GM21390 (cell line): ENCODE data around the gene MCRIP2.

Experiments used
- ATAC-seq: cut with Tn5 transposase; IDR thresholded peaks from one replicate; pipeline ENCODE4 v1.9.1; 2021; ENCODE audit not compliant: unreplicated experiment

The MCRIP2 gene

DNA sequence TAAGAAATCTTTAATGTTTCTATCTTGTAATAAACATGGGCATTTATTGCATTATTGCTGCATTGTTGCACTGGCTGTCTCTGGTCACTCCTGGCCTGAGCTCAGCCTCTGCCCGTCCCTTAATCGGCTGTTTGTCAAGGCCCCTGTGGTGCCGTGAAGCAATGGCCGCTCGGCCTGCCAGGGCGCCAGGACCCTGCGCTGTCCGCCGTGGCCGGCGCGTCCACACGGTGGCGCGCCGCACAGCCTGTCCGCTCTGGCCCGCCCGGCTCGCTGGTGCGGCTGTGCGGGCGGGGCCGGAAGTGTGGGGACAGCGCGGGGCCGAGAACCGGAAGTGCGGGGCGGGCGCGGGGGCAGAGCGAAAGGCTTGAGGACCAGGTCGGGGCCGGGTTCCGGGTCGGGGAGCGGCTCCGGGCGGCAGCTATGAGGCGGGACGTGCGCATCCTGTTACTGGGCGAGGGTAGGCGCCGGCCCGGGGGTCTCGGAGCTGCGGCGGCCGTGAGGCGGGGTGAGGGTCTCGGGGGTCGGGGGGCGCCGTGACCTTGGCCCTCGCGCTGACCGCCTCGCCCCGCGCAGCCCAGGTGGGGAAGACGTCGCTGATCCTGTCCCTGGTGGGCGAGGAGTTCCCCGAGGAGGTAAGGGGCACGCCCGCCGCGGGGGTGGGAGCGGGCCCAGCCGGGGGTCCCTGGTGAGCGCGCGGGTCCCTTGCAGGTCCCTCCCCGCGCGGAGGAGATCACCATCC is 26.3 kb downstream of the MCRIP2 start, which contains the start of gene RHOT2:
Gene RHOT2, plus strand, starts transcription at position 353 of the 739 bp plus-strand sequence. Its CDS starts 68 bp downstream, at position 421.
- peak; percentile 82 for ATAC-seq

DNA sequence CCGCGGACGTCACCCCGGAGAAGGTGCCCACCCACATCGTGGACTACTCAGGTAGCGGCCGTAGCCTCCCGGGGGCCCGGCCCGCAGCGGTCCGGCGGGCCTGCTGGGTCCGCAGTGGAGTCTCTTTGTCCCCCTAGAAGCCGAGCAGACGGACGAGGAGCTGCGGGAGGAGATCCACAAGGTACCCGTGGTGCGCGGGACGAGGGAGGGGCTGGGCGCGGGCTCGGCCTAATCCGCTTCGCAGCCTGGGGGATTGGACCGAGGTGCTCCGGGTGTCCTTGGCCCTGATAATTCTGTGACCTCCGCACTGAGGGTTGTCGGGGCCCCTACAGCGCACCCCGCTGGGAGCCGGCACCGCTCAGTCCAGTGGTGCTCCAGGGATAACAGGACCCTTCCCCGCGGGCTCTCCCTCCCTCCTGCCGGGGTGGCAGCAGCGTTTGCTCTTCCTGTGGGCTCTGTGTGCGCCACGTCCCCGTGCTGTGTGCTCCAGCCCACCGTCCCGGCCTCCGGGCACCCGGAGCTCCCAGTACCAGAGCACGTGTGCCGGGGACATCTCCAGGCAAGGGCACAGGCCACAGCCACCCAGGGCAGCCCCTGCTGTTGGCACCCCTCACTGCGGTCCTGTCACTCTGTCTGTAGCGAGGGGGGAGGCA is 27.0 kb downstream of the MCRIP2 start:
- no peak for ATAC-seq

- ATAC-seq: no peak
Observed at GRCh38 chr16:669666-670065, 28.0 kb downstream of the MCRIP2 start.

GRCh38 chr16:670485-671352 is 29.1 kb downstream of the MCRIP2 start:
- ATAC-seq: no peak

DNA sequence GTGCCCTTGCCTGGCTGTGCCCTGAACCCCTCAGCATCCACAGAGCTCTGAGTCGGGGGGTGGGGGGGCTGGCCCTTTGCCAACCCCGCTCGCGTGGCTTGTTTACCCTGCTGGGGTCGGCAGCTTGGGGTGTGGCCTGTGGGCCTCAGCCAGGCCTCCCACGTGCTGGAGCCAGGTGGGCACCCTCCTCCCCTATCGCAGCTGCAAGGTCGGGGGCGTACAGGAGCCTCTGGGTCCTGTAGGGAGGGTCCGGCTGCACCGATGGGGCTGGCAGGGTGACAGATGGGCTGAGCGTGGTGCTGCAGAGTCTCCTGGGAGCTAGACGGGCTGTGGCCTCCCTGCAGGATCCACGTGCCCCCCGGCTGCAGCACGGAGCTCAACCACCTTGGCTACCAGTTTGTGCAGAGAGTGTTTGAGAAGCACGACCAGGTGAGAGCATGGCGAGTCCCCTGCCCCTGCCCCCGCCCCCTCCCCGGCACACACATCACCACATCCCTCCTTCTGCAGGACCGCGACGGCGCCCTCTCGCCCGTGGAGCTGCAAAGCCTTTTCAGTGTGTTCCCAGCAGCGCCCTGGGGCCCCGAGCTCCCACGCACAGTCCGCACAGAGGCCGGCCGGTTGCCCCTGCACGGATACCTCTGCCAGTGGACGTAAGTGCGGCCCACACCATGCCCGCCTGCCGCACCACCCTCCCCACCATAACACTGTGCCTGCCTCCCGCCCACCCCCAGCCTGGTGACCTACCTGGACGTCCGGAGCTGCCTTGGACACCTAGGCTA is 29.9 kb downstream of the MCRIP2 start:
- ATAC-seq: no peak

DNA sequence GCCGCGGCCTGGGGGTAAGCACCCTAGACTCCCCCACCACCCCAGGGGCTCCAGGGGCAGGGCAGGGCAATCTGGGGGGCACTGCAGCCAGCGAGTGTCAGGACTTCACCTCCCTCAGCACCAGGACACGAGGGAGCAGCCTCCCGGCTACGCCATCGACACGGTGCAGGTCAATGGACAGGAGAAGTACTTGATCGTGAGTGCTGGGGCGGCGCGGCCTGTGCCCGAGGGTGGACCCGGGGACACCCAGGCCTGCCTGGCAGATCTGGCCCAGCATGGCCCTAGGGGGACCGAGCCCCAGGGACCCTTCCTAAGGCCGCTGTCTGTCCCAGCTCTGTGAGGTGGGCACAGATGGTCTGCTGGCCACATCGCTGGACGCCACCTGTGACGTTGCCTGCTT is 30.7 kb downstream of the MCRIP2 start:
- ATAC-seq: no peak

DNA sequence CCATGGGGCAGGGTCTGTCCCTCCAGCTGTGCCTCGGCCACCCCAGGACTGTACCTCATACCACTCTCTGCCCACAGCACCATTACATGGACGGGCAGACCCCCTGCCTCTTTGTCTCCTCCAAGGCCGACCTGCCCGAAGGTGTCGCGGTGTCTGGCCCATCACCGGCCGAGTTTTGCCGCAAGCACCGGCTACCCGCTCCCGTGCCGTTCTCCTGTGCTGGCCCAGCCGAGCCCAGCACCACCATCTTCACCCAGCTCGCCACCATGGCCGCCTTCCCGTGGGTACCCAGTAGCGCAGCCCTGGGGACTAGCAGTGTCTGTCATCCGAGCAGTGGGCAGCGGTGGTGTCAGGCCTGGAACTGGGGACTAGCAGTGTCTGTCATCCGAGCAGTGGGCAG is 31.2 kb downstream of the MCRIP2 start:
- no peak for ATAC-seq

DNA sequence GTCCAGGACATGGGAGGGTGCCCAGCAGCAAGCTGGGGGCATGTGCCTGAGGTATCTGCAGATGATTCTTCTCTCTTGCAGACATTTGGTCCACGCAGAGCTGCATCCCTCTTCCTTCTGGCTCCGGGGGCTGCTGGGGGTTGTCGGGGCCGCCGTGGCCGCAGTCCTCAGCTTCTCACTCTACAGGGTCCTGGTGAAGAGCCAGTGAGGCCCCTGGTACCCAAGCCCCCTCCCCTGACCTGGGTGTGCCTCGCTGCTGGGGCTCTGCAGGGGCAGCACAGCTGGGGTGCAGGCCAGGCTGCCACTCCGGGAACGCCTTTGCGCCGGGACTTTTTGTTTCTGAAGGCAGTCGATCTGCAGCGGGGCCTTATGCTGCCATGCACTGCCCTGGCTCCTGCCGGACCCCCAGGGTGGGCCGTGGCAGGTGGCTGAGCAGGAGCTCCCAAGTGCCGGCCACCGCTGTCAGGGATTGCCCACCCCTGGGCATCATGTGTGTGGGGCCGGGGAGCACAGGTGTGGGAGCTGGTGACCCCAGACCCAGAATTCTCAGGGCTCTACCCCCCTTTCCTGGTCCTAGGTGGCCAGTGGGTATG is 31.9 kb downstream of the MCRIP2 start:
- ATAC-seq: no peak

DNA sequence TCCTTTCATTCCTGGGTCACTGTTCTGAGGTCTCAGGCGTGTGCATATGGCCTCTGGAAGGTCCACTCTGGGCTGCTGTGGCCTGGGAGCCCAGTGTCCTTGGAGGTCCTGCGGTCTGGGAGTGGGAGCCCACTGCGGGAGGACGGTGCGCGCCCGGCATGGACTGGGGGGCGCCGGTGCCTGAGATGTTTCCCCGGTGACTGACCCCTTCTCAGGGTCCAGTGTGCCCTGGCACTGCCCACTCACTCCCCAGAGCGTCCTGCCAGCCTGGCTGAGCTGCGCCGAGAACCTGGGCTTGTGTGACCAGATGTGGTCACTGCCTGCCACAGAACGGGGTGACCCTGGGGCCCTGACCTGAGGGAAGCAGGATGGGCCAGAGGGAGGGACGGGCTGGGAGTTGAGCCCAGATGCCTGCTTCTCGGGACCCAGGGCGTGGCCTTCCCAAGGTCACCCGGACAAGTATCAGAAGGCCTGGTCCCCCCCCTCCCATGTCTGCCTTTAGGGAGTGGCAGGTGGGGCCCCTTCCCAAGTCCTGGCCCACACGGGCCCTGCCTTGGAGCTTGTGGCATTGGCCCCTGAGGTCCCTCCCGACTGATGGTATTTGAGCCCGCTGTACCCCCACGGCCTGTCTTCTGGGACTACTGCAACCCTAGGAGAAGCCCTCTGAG is 32.7 kb downstream of the MCRIP2 start:
- ATAC-seq: no peak

DNA sequence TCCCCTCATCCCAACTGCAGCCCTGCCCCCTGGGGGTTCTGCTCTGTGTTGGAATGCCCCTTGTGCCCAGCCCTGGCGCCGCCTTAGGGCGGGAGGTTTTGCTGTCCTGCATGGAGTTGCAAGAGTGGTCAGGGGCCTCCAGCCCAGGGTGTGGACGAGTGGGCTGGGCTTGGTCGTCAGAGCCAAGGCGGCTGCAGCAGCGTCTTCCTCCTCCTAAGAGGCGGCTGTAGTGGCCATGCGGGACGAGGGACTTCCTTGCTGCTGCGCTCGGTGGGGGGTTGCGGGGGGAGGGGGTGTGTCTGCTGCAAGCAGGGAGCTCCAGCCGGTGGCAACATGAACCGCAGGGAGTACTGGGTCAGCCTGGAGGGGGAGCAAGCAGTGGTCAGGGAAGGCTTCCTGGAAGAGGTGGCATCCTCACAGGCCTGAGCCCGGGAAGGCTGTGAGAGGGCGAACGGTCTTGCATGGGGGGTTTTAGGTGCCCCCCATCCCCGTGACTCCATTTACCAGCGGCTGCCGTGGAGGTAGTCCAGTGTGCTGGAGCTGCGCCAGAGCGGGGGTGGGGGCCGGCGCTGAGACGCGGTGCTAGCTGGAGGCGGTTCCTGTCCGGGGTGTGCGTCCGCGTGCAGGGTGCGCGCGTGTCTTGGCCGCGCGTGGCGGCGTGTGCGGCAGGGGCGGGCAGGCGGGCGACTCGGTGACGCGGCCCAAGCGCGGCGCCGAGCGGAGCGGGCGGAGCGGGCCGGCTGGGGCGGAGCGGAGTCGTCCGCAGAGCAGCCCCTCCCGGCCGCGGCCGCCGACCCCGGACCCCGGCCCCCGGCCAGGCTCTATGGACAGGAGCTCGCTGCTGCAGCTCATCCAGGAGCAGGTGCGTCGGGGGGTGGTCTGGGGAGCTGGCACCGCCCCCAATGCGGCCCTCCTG is 33.6 kb downstream of the MCRIP2 start, which contains the start of gene RHBDL1:
Gene RHBDL1, plus strand, starts transcription at position 704 of the 916 bp plus-strand sequence. Its CDS starts 120 bp downstream, at position 824.
- ATAC-seq: no peak

DNA sequence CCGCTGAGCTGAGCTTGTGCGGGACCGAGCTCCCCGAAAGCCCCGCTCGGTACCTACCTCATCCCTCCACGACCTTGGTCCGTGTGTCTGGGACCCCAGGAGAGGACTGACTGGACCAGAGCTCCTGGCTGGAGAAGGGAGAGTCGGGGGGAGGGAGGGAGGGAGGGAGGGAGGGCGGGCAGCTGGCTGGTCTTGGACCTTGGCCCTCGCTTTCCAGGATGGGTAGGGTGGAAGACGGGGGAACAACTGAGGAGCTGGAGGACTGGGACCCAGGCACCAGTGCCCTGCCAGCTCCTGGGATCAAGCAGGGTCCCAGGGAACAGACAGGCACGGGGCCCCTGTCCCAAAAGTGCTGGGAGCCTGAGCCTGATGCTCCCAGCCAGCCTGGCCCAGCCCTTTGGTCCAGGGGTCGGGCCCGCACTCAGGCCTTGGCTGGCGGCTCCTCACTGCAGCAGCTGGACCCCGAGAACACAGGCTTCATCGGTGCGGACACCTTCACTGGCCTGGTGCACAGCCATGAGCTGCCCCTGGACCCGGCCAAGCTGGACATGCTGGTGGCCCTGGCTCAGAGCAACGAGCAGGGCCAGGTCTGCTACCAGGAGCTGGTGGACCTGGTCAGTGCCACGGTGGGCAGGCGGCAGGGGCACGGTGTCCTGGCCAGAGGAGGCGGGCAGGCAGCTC is 34.4 kb downstream of the MCRIP2 start:
- ATAC-seq: no peak

GRCh38 chr16:676565-676902 is 34.9 kb downstream of the MCRIP2 start:
- no peak for ATAC-seq

DNA sequence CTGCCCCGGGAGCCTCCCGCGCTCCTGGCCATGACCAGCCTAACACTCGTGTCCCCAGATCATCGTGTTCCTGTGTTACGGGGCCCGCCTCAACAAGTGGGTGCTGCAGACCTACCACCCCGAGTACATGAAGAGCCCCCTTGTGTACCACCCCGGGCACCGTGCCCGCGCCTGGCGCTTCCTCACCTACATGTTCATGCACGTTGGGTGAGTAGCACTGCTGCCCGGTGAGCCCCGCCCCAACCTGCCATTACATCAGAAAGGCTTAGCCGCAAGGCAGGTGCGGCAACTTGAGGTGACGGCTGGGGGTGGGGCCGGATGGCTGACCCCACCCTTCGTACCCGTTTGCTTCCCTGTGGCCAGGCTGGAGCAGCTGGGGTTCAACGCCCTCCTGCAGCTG is 35.3 kb downstream of the MCRIP2 start:
- ATAC-seq: no peak

DNA sequence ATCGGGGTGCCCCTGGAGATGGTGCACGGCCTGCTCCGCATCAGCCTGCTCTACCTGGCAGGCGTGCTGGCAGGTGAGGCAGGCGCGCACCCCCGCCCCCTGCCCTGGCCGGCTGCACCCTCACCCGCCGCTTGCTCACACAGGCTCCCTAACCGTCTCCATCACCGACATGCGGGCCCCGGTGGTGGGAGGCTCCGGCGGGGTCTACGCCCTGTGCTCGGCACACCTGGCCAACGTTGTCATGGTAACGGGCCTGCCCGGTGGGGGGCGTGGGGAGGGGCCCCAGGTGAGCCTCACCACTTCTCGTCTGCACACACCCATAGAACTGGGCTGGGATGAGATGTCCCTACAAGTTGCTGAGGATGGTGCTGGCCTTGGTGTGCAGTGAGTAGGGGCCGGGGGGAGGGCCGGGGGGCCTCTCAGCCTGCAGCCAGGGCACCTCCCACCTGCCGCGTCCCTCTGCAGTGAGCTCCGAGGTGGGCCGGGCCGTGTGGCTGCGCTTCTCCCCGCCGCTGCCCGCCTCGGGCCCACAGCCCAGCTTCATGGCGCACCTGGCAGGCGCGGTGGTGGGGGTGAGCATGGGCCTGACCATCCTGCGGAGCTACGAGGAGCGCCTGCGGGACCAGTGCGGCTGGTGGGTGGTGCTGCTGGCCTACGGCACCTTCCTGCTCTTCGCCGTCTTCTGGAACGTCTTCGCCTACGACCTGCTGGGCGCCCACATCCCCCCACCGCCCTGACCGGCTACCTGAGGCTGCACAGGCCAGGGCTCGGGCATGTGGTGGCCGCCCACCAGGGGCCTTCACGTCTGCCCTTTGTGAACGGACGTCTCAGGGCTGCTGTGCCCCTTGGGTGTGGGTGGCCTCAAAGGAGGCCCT is 35.9 kb downstream of the MCRIP2 start:
- no peak for ATAC-seq

- no peak for ATAC-seq
Observed at GRCh38 chr16:678209-678857, 36.7 kb downstream of the MCRIP2 start.

DNA sequence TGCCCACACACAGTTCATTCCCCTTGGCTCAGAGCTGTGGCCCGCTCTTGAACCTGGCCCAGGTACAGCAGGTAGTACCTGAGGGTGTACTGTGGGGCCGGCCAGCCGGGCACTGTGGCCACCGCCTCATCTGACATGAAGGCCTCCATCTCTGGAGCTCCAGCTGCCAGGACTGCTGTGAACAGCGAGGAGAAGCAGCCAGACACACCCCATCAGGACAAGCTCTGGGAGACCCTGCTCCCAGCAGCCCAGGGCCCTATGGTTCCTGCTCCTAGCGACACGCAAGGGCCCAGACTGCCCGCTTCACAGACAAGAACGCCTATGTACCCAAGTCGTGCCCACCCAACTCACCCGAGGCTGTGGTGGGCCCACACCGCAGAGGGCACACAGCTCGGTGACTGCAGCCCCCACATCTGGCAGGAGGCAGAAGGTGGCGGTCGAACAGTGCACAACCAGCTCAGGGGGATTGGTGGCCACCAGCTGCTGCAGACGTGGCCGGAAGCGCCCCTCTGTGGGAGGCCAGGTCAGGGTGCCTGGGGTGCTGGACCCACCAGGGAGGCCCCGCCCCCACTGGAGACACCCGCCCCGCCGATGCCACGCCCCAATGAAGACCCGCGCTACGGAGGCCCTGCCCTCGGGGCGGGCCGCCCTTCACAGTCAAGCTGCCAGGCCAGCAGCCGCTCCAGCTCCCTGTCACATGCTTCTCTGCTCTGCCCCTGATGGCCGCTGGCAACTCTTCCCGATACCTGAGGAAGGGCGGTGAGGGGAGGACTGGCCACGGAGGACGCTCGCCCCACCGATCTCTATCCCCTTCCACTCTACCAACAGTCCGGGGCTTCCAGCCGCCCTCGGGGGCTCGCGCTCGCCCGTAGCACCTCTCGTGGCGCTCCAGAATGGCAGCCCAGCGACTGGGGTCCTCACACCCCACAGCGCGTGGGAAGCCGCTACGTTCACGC is 37.5 kb downstream of the MCRIP2 start:
- ATAC-seq: no peak
